GM12878 (cell line): ENCODE measurements around the gene ADAMTS1. TPM values are rescaled to one million over a fixed set of nuclear protein-coding genes. Genes with fewer than 3 reads are reported as not detected.

ENCODE experiments used
- ATAC-seq: fragments of 200-7000 bp; cut with Tn5 transposase; 3 replicates; pipeline ENCODE4 v1.9.1; 2020; ENCODE audit warnings: mild to moderate bottlenecking, moderate library complexity
- BruUV-seq: library from RNA; stranded (reverse); fragments of 400-500 nt; replicated peaks from 2 replicates; lab custom pipeline; 2021; lab: Mats Ljungman, UMichigan
- CTCF ChIA-PET: fragments of 300-600 bp; sonication (Branson Sonifier 250); formaldehyde crosslinking; extraction: SDS; loops from one replicate; lab custom pipeline; 2021; ENCODE audit warnings: inconsistent platforms; lab: Yijun Ruan, JAX
- POLR2A ChIA-PET: fragments of 350-600 bp; formaldehyde crosslinking; extraction: SDS; loops from one replicate; lab custom pipeline; 2021; ENCODE audit warnings: inconsistent platforms; lab: Charles Lee
- RAD21 ChIA-PET: fragments of 300-600 bp; sonication (Branson Sonifier 250); formaldehyde crosslinking; loops from one replicate; lab custom pipeline; 2023; ENCODE audit warnings: antibody characterized with exemption; ENCODE audit not compliant: unreplicated experiment; lab: Charles Lee
- SMC1A ChIA-PET: fragments of 300-600 bp; sonication (Branson Sonifier 250); formaldehyde crosslinking; loops from one replicate; lab custom pipeline; 2023; ENCODE audit not compliant: unreplicated experiment, uncharacterized antibody; lab: Charles Lee
- DNase-seq: peaks from one replicate; pipeline ENCODE4 v3.0.0-alpha.2; 2011; ENCODE audit warnings: low read depth, low spot score
- FAIRE-seq: peaks from 3 replicates; lab custom pipeline; 2011; peaks lifted over from hg19 to GRCh38; lab: Jason Lieb, UNC
- H2AFZ ChIP-seq: 2 replicates; pipeline ENCODE4 v1.6.0; 2011; ENCODE audit warnings: low read depth, low read length, control low read depth; ENCODE audit not compliant: control insufficient read depth
- H3K27ac ChIP-seq: 2 replicates; pipeline ENCODE4 v1.5.1; 2011; ENCODE audit warnings: control low read depth; ENCODE audit not compliant: control insufficient read depth, insufficient read depth
- H3K27me3 ChIP-seq, 2 experiments: replicated peaks in 1 of 2; 2 replicates each; pipeline versions ENCODE4 v1.6.0 to v1.6.1; 2011; ENCODE audit warnings: low read length in 1 of 2; ENCODE audit not compliant: control insufficient read depth in 2 of 2, insufficient read depth in 2 of 2
- H3K36me3 ChIP-seq, 2 experiments: 2 replicates each; pipeline ENCODE4 v1.5.1; 2011; ENCODE audit warnings: low read length in 1 of 2; ENCODE audit not compliant: control insufficient read depth in 2 of 2, insufficient read depth in 2 of 2
- H3K4me1 ChIP-seq: 2 replicates; pipeline ENCODE4 v1.6.1; 2011; ENCODE audit warnings: mild to moderate bottlenecking, low read length, moderate library complexity, mixed read lengths; ENCODE audit not compliant: control insufficient read depth, insufficient read depth
- H3K4me2 ChIP-seq: 2 replicates; pipeline ENCODE4 v1.6.0; 2011; ENCODE audit warnings: control low read depth; ENCODE audit not compliant: control insufficient read depth, insufficient read depth
- H3K4me3 ChIP-seq: fragments of 200-600 bp; sonication (generic); 2 replicates; pipeline ENCODE4 v1.5.1; 2016
- H3K79me2 ChIP-seq: 2 replicates; pipeline ENCODE4 v1.6.0; 2011; ENCODE audit warnings: low read length; ENCODE audit not compliant: control insufficient read depth, insufficient read depth
- H3K9ac ChIP-seq: 2 replicates; pipeline ENCODE4 v1.8.0; 2011; ENCODE audit warnings: low read length, control low read depth, mixed read lengths; ENCODE audit not compliant: control insufficient read depth, insufficient read depth
- H3K9me3 ChIP-seq: replicated peaks from 3 replicates; pipeline ENCODE4 v1.5.1; 2011; ENCODE audit warnings: mild to moderate bottlenecking, low read length; ENCODE audit not compliant: control insufficient read depth, insufficient read depth
- H4K20me1 ChIP-seq: 2 replicates; pipeline ENCODE4 v1.6.0; 2011; ENCODE audit not compliant: control insufficient read depth, insufficient read depth
- BACH1 ChIP-seq: fragments of 450-650 bp; IDR thresholded peaks from 2 replicates; pipeline ENCODE4 v1.6.1; 2017; ENCODE audit warnings: mild to moderate bottlenecking, borderline replicate concordance
- CREM ChIP-seq: IDR thresholded peaks from 2 replicates; pipeline ENCODE4 v1.6.1; 2014; ENCODE audit warnings: antibody characterized with exemption, low read depth
- CTCF ChIP-seq, 3 experiments: IDR thresholded peaks in 2 of 3; conservative IDR thresholded peaks in 1 of 3; 2 replicates each; pipeline ENCODE4 v1.5.1; 2011; ENCODE audit warnings: low read depth in 3 of 3, low read length in 3 of 3, mild to moderate bottlenecking in 3 of 3, control low read depth in 2 of 3, moderate library complexity in 2 of 3, inconsistent platforms in 1 of 3, mixed read lengths in 1 of 3; ENCODE audit not compliant: control insufficient read depth in 2 of 3, insufficient read depth in 1 of 3; ENCODE audit errors: extremely low read depth in 1 of 3
- FOXM1 ChIP-seq: IDR thresholded peaks from 2 replicates; pipeline ENCODE4 v1.6.1; 2012; ENCODE audit warnings: low read depth, mild to moderate bottlenecking, inconsistent platforms, low read length, moderate library complexity
- RAD51 ChIP-seq: fragments of 450-650 bp; IDR thresholded peaks from 2 replicates; pipeline ENCODE4 v1.6.1; 2016; ENCODE audit warnings: moderate library complexity, mild to moderate bottlenecking, inconsistent platforms
- SMC3 ChIP-seq: IDR thresholded peaks from 2 replicates; pipeline ENCODE4 v1.6.1; 2011; ENCODE audit warnings: low read length, improper control_type of control experiment, borderline replicate concordance
- STAT1 ChIP-seq: fragments of 450-650 bp; conservative IDR thresholded peaks from 2 replicates; pipeline ENCODE4 v1.6.1; 2014; ENCODE audit warnings: antibody characterized with exemption, mild to moderate bottlenecking
- ZBTB40 ChIP-seq: fragments of 450-650 bp; IDR thresholded peaks from 2 replicates; pipeline ENCODE4 v1.6.1; 2016; ENCODE audit warnings: mild to moderate bottlenecking, moderate library complexity, borderline replicate concordance
- WGBS: methylation state at CpG from one replicate; pipeline ENCODE4 v1.1.6; 2016; ENCODE audit warnings: low lambda C conversion rate; ENCODE audit not compliant: insufficient replicate concordance, insufficient coverage; ENCODE audit errors: missing lambda C conversion rate; 5-methylcytosine and 5-hydroxymethylcytosine counted together
- in situ Hi-C: fragments of 300-500 bp; cut with MboI; formaldehyde crosslinking; loops from 9 replicates; pipeline ENCODE4 v1.14.3; 2018; ENCODE audit warnings: mixed read lengths
- intact Hi-C: fragments of 100-400 bp; cut with micrococcal nuclease; formaldehyde crosslinking; loops from one replicate; pipeline ENCODE4 v1.14.2; 2022; ENCODE audit not compliant: unreplicated experiment
- polyA plus RNA-seq, 11 experiments: library from polyadenylated mRNA; depleted of rRNA in 4 of 11; unstranded in 6 of 11; stranded (reverse) in 5 of 11; fragments of >200 nt; fragmentation: Nextera tagmentation in 4 of 11; fragmentation: Illumina TruSeq in 1 of 11; extraction: Ambion mirVana in 4 of 11; extraction: Trizol in 1 of 11; gene quantifications; 1 replicate in 1 of 11; 2 replicates in 10 of 11; pipeline versions ENCODE4 v1.2.1 to v1.2.3, GENCODE V29; 2011 to 2016; ENCODE audit warnings: inconsistent platforms in 2 of 11, missing spikeins in 2 of 11, low read depth in 1 of 11
- total RNA-seq, 4 experiments: library from RNA; depleted of rRNA in 3 of 4; stranded (reverse); fragments of >200 nt in 3 of 4; fragmentation: Illumina TruSeq in 1 of 4; extraction: Trizol in 1 of 4; gene quantifications; 2 replicates each; pipeline versions ENCODE4 v1.2.1 to v1.2.3, GENCODE V29; 2013 to 2021
- TF ChIP-seq, protein P1 (sequence below): IDR thresholded peaks from 2 replicates; pipeline ENCODE4 v1.6.1; 2012; ENCODE audit warnings: mild to moderate bottlenecking, low read depth, low read length
- TF ChIP-seq, protein P2 (sequence below): fragments of 450-650 bp; IDR thresholded peaks from 2 replicates; pipeline ENCODE4 v1.6.1; 2018; ENCODE audit warnings: borderline replicate concordance, mild to moderate bottlenecking; ENCODE audit not compliant: partially characterized antibody

The ADAMTS1 gene
- total and polyA plus RNA-seq, 10 of the 15 experiments (the other 5 are each of a cell fraction or from before 2014, with no cell fraction given), result 0.06 to 0.21 (median 0.08) TPM; not detected in 6

- no peak for TF ChIP-seq RAD51
- no peak for TF ChIP-seq SMC3
- TF ChIP-seq, all 136 proteins: peak for 0
These were observed 12.2 kb downstream of the ADAMTS1 start (continued) for GRCh38 chr21:26833011-26833410.

DNA sequence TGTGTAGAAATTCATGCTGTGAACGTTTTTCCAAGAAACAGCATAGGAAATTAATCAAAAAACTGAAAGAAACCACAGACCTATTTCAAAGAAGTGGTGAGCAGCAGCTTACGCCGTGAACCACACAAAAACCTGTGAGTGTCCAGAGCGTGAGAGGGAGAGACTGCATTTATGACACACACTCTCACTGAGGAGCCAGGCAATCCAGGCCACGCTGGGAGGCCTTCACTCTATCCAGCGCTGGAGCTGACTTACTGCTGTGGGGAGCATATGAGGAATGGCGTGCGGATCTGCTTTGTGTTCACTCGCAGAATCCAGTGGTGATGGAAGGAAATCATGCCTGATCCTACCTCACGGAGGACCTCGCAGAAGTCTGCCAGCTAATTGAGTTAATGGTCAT is 12.7 kb downstream of the ADAMTS1 start:
- Histone ChIP-seq H3K36me3 (no peaks in the 10 kb centered on the region), H3K9me3 (no peaks in the 10 kb centered on the region; the same call in 2 of the 3 replicates), H3K4me2 (no peak overlapping the region), H2AFZ (no peak overlapping the region), H3K9ac (no peak overlapping the region), H3K27me3 (no peaks in the 10 kb centered on the region), H3K4me1 (no peaks in the 10 kb centered on the region), H3K27ac (no peak overlapping the region), H3K79me2 (no peaks in the 10 kb centered on the region), H3K4me3 (no peak overlapping the region), H4K20me1 (no peaks in the 10 kb centered on the region)
- DNase-seq (no peak), ATAC-seq (no peak), FAIRE-seq (no peak)
- 67% methylated on average over 11 of the region's 11 CpGs for WGBS
- ChIA-PET SMC1A (no interaction called here), POLR2A (no interaction called here), CTCF (no interaction called here), RAD21 (no interaction called here)
- in situ Hi-C loops, result no loop called here
- intact Hi-C loops, result no loop called here
- no TSS peak for BruUV-seq
- TF ChIP-seq ZBTB40, result no peak
- TF ChIP-seq BACH1, result no peak
- TF ChIP-seq CREM, result no peak
- no peak for TF ChIP-seq CTCF (IDR thresholded peaks at IDR 0.05 in 2 of 3, conservative IDR thresholded peaks at IDR 0.05 in 1 of 3; ENCODE audit: control insufficient read depth in 2 of 3, extremely low read depth in 1 of 3, insufficient read depth in 1 of 3, low read depth in 3 of 3, low read length in 3 of 3)
- no peak for TF ChIP-seq STAT1
- TF ChIP-seq, protein P1, sequence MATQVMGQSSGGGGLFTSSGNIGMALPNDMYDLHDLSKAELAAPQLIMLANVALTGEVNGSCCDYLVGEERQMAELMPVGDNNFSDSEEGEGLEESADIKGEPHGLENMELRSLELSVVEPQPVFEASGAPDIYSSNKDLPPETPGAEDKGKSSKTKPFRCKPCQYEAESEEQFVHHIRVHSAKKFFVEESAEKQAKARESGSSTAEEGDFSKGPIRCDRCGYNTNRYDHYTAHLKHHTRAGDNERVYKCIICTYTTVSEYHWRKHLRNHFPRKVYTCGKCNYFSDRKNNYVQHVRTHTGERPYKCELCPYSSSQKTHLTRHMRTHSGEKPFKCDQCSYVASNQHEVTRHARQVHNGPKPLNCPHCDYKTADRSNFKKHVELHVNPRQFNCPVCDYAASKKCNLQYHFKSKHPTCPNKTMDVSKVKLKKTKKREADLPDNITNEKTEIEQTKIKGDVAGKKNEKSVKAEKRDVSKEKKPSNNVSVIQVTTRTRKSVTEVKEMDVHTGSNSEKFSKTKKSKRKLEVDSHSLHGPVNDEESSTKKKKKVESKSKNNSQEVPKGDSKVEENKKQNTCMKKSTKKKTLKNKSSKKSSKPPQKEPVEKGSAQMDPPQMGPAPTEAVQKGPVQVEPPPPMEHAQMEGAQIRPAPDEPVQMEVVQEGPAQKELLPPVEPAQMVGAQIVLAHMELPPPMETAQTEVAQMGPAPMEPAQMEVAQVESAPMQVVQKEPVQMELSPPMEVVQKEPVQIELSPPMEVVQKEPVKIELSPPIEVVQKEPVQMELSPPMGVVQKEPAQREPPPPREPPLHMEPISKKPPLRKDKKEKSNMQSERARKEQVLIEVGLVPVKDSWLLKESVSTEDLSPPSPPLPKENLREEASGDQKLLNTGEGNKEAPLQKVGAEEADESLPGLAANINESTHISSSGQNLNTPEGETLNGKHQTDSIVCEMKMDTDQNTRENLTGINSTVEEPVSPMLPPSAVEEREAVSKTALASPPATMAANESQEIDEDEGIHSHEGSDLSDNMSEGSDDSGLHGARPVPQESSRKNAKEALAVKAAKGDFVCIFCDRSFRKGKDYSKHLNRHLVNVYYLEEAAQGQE, result no peak
- no peak for TF ChIP-seq FOXM1
- TF ChIP-seq, protein P2, sequence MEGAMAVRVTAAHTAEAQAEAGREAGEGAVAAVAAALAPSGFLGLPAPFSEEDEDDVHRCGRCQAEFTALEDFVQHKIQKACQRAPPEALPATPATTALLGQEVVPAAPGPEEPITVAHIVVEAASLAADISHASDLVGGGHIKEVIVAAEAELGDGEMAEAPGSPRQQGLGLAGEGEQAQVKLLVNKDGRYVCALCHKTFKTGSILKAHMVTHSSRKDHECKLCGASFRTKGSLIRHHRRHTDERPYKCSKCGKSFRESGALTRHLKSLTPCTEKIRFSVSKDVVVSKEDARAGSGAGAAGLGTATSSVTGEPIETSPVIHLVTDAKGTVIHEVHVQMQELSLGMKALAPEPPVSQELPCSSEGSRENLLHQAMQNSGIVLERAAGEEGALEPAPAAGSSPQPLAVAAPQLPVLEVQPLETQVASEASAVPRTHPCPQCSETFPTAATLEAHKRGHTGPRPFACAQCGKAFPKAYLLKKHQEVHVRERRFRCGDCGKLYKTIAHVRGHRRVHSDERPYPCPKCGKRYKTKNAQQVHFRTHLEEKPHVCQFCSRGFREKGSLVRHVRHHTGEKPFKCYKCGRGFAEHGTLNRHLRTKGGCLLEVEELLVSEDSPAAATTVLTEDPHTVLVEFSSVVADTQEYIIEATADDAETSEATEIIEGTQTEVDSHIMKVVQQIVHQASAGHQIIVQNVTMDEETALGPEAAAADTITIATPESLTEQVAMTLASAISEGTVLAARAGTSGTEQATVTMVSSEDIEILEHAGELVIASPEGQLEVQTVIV, result no peak
